ENCODE measurements around the gene TCF7L1.
A peak's percentile ranks its signal among the peaks of the same experiment; 100 is the strongest.
"Not testable (repeated sequence)": the region's sequence is repeated elsewhere in the genome, so short reads cannot be mapped to it uniquely, and the experiment has no call there.

TCF7L1 gene

GRCh38 chr2:85185431-85185940, 52.3 kb downstream of the TCF7L1 start:
- no peak for DNase-seq

DNA sequence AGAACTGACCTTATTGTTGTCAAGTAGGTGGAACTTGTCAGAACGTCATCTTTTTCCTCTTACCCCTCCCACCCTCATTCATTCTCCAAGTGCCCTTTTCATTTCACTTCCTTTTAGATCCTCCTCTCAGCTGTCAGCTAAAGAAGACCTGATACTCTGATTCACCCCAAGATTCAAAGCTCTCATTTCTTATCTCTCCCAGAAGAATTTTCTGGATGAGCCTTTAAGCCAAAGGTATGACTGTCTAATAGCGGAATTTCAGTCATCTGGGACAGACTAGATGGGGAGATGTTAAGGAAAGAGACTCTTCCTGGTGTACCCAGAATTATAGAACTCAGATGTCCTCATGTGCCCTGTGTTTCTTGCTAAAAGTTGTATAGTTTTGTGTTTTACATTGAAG, 53.9 kb downstream of the TCF7L1 start:
- no peak for DNase-seq

GRCh38 chr2:85188852-85189251, 55.7 kb downstream of the TCF7L1 start:
- peak; percentile 22 for DNase-seq

DNA sequence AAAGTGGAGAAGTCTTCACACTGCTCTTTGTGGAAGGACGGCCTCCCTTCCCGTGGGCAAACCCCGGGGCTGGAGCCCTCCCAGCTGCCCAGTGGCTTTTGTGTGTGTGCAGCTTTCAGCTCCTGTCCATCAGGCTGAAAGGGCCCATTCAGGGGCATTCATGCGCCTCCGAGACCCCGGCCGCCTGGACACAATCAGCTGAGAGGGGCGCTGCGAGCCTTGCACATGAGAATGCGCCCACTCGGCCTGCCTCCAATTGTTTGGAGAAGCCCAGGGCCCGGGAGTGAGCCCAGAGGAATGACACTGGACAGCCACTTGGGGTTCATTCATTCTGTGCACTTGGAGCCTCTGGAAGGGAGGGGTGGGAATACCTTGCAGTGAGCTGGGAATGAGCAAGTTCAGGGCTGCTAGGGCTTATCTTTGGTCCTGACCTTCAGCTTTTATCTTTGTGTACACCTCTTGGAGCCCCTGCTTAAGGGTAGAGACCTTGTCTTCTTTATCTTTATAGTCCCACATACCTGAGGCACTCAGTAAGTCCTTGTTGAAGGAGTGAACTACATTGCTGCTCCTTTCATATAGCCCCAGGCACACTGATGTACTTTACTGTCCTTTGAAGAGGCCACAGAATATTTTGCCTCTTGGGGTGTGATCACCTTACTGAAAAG, 56.5 kb downstream of the TCF7L1 start:
- no peak for DNase-seq

DNA sequence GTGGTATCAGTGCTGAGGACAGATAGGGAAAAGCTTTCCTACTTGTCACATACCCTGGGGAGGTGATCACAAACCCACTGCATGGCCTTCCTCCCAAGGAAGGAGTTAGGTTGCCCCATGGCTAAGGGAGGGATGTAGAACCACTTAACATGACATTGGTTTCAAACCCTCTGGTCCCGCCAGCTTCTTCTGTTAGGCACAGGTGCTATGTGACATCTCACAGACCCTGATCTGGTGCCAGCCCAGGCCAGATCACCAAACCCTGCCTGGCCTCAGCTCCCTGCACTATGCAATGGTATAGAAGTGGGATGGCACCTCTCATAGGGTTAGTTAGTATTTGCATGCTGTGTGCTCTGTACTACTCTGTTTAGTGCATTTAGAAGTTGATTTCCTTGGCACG, 58.0 kb downstream of the TCF7L1 start:
- no peak for DNase-seq

- DNase-seq, result no peak
Observed at GRCh38 chr2:85194780-85195480, 61.7 kb downstream of the TCF7L1 start.

- no peak for DNase-seq
Observed at GRCh38 chr2:85195956-85196355, 62.8 kb downstream of the TCF7L1 start.

DNA sequence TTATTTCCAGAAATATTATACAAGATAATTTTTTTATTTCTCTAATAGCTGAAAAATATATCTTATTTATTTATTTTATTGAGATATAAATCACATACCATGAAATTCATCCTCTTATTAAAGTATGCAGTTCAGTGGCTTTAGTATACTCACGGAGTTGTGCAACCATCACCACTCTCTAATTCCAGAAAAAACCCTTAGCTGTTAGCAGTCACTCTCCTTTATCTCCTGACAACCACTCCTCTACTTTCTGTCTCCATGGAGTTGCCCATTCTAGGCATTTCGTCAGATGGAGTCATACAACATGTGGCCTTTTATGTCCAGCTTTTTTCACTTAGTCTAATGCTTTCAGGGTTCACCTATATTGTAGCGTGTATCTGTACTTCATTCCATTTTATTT, 66.5 kb downstream of the TCF7L1 start:
- DNase-seq, result no peak

DNA sequence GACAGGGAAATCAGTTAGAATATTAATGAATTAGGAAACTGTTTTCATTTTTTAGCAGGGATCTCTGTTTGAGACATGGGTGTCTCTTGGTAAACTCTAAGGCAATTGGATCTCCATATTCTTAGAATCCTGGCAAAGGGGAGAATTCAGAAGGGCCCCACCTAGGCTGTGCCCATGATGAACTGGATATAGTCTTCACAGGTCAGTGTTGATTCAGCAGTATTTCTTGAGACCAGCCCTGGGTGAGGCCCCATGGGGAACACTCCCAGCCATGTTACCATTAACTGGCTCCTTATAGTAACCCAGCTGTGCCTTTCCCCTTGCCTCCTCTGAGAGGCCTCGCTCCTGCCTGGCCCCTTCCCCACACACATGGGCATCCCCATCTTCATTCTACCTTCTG, 76.7 kb downstream of the TCF7L1 start:
- no peak for DNase-seq

- DNase-seq, result no peak
Observed at GRCh38 chr2:85210511-85210910, 77.3 kb downstream of the TCF7L1 start.

DNA sequence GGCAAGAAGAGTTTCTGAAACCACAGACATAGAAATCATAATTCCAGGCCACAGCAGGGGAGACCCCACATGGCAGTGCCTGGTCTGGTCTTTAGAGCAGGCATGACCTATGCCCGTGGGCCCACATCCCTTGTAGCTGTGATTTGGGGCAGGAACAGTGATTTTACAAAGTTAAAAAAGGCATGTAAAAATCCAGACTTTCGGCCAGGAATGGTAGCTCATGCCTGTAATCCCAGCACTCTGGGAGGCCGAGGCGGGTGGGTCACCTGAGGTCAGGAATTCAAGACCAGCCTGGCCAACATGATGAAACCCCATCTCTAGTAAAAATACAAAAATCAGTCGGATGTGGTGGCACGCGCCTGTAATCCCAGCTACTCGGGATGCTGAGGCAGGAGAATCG, 78.4 kb downstream of the TCF7L1 start:
- DNase-seq, result not testable (repeated sequence)

GRCh38 chr2:85212841-85213240, 79.6 kb downstream of the TCF7L1 start:
- no peak for DNase-seq

GRCh38 chr2:85213404-85213803, 80.2 kb downstream of the TCF7L1 start:
- no peak for DNase-seq

GRCh38 chr2:85213901-85214512, 80.8 kb downstream of the TCF7L1 start:
- no peak for DNase-seq

- no peak for DNase-seq
Observed at GRCh38 chr2:85215081-85215447, 81.9 kb downstream of the TCF7L1 start.

DNA sequence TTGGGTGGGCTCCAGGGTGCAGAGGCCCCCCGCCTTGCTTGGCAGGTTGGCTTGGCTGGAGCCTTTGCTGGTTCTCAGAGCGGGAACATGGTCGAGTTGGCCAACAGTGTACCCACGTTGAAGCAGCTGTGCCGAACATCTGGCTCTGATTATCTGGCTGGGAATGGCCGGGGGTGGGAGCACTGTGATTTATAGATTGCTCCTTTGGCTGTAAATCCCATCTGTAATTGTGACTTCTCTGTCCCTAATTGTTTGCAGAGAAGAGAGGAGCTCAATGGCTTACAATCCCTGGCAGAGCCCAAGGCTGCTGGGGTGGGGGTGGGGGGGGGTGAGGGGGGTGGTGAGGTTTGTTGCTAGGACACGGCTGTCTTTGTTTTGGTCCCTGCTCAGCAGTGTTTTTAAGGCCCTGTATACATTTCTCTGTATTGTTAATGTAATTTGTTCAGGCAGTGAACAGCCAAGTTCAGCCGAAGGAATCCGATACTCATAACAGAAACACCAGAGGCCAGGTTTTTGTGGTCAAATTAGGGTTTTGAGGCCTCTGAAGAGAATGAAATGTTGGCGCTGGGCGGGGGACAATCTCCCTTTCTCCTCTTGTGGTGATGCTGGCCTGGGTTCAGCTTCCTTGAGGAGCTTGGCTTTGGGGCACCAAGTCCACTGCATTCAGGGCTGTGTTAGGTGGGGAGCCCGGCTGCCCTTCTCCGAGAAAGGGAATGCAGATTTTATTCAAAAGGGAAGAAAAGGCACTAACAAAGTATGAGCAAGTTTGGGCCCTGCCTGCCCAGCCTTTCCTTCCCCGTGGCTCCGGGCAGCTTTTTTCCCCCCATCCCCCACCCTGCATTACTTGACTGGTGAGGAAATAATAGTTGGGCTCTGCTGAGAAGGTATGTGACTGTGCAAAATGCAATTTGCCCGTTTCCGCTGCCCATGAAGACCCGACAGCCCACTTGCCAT, 82.5 kb downstream of the TCF7L1 start:
- peak; percentile 81 for DNase-seq

- no peak for DNase-seq
Observed at GRCh38 chr2:85216927-85217326, 83.7 kb downstream of the TCF7L1 start.

DNA sequence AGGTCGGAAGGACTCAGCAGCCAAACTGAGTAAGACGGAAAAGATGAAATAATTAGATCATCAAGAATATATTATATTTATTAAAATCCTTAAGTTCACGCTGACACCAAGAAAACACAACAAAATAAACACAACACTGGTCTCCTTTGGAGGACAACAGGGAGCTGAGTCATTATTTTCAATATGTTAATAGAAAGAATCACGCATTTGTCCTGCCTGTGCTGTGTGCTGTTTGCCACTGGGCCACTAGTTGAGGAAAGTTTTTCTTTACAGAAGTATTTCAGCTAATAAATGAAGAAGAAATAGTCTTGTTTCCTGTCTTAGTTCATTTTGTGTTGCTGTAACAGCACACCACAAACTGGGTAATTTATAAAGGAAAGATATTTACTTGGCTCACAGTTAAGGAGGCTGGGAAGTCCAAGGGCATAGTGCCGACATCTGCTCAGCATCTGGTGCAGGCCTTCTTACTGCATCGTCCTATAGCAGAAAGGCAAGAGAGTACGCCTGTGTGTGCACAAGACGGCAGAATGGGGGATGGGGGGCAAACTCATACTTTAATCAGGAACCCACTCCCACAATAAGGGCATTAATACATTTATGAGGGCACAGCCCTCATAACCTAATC, 88.0 kb downstream of the TCF7L1 start:
- peak; percentile 16 for DNase-seq

DNA sequence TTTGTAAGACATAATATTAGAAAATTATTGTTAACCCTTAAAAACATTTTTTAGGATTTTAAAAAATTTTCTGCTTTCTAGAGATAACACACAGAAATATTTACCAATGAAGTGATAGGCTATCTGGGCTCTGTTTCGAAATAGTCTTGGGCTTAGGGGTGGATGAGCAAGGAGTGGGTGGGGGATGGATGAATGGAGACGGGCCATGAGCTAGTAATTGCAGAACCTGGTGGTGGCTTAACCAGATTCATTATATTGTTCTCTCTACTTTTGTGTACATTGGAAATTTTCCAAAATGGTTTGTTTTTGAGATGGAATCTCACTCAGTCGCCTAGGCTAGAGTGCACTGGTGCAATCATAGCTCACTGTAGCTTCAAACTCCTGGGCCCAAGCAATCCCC, 89.6 kb downstream of the TCF7L1 start:
- no peak for DNase-seq

- no peak for DNase-seq
Observed at GRCh38 chr2:85226783-85227182, 93.6 kb downstream of the TCF7L1 start.

GRCh38 chr2:85230679-85231467, 97.7 kb downstream of the TCF7L1 start:
- no peak for DNase-seq

GRCh38 chr2:85231468-85231805, 98.2 kb downstream of the TCF7L1 start:
- DNase-seq, result no peak
